ENCODE results near the gene MOCS1. TPM values are rescaled to one million over a fixed set of nuclear protein-coding genes. Genes with fewer than 3 reads are reported as not detected.

MOCS1 gene
- total and polyA plus RNA-seq, 9 of the 15 experiments (the other 6 are each of a cell fraction or from before 2014, with no cell fraction given): 0.69 to 12.7 (median 8.7) TPM

- TF ChIP-seq UBTF (IDR thresholded peaks at IDR 0.05; ENCODE audit: borderline replicate concordance in 1 of 2, low read depth in 2 of 2, low read length in 2 of 2) (peak in 1 of 2 experiments; percentile 77; a peak in 2 of 4 replicates), REST (IDR thresholded peaks at IDR 0.05; ENCODE audit: borderline replicate concordance) (no peak), REST (CRISPR knock-in tag; IDR thresholded peaks at IDR 0.05; ENCODE audit: low read depth) (peak; percentile 33; the same call in 1 of the 2 replicates), CBX5 (IDR thresholded peaks at IDR 0.05; ENCODE audit: borderline replicate concordance, low read depth) (no peak), ATF6 (CRISPR knock-in tag; IDR thresholded peaks at IDR 0.05) (peak; percentile 58; the same call in 1 of the 2 replicates), GATAD2B (IDR thresholded peaks at IDR 0.05; ENCODE audit: borderline replicate concordance) (no peak), MNT (conservative IDR thresholded peaks at IDR 0.05) (peak in 1 of 2 experiments; percentile 29; a peak in 1 of 4 replicates), ZBTB1 (CRISPR knock-in tag; IDR thresholded peaks at IDR 0.05; ENCODE audit: borderline replicate concordance, low read depth) (peak; percentile 92), MAZ (CRISPR knock-in tag; conservative IDR thresholded peaks at IDR 0.05 in 1 of 2, IDR thresholded peaks at IDR 0.05 in 1 of 2) (peak; percentile 81), MCM7 (IDR thresholded peaks at IDR 0.05) (no peak), POLR2G (IDR thresholded peaks at IDR 0.05; ENCODE audit: low read depth, low read length) (peak; percentile 91), MBD2 (IDR thresholded peaks at IDR 0.05; ENCODE audit: borderline replicate concordance, low read depth) (peak; percentile 77)
Measured at GRCh38 chr6:39934131-39934757, at the start of gene MOCS1 (continued).
